NCI-H510A (cell line): Measurements from ENCODE around the gene DMD.

ENCODE experiments used
- DNase-seq: peaks from one replicate; lab custom pipeline; 2025; lab: John Stamatoyannopoulos, UW

Gene DMD

DNA sequence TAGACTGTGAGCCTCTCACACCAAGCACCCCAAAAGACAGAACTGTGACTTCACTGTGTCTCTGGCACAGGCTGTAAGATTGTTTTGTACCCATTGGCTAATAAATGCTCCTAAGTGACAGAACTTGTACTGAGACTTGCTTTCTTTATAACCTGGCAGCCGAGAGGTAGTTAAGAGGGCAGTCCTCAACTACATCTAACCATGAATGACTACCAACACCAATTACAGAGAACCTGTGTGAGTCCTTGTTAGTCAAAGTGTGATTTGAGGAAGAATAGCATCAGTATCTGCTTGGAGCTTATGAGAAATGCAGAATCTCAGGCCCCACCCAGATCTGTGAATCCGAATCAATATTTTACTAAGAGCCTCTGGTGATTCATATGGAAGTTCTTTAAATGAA lies 1985.5 kb downstream of the DMD start:
- DNase-seq: no peak

- DNase-seq: no peak
Measured at GRCh38 chrX:31224381-31225012, 1986.9 kb downstream of the DMD start.

DNA sequence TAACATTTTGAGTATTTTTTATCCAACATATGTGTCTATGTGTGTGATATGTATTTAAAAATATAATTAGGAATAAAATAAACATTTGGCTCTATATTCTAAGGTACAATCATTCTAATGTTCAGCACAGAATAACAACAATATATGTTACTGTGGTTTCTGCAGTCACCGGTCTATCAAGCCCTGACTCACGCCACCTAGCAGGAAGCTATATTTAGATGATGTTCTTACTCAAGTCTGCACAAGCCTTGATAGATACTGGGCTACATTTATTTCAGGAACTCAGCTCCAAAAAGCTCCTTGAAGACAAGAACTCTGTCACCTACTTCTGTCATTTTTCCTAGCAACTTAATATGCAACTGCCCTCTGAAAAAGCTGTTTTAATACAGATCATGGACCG lies 1987.5 kb downstream of the DMD start:
- DNase-seq: no peak

DNA sequence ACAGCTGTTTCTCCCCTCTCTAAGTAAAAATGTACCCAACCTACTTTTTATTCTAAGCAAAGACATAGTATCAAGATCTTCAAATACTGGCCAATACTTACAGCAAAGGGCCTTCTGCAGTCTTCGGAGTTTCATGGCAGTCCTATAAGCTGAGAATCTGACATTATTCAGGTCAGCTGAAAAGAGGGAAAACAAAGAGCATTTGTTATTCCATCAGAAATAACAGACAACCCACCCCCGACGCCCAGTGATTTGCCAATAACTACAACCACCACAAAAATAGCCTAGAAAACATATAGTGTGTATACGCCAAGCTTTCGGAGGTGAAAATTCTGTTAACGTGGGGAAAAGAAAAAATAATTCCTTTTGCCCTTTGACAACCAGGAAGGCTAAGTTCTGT lies 1988.4 kb downstream of the DMD start:
- DNase-seq: no peak

DNA sequence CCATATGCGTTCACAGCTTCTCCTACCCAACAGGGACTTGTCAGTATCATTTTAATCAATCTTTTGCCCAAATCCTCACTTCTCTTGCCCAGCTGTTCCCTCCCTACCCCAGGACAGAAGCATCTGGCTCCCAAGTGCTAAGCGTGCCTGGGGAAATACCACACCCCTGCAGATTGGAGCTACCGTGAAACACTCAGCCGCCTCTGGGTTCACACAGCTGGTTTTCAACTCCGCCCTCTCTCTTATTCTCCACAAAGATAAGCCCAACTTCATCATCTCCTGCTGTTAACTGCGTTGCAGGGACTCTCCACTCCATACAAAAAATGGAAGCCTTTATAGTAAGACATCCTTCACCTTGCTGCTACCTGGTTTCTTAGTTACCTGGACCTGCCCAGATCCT lies 1992.2 kb downstream of the DMD start:
- DNase-seq: no peak

DNA sequence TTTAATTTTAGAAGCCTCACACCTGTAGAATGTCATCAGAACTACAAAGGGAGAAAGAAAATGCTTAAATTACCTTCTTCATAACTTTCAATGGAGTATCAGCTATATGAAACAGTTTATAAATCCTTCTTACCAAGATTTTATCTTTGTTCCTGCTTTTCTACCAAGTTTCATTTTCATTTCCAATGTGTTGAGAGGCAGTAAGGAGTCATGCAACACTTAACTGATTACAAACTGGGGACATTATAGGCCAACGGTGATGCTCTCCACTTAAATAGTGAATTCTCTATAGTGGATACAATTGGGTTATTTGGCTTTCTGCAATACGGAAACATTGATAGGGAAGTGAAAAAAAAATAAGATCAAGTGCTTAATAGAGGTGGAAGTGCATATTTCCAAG lies 1994.3 kb downstream of the DMD start:
- DNase-seq: no peak

- no peak for DNase-seq
Measured at GRCh38 chrX:31215277-31215815, 1996.0 kb downstream of the DMD start.

- DNase-seq: no peak
Measured at GRCh38 chrX:31213941-31214340, 1997.4 kb downstream of the DMD start.

DNA sequence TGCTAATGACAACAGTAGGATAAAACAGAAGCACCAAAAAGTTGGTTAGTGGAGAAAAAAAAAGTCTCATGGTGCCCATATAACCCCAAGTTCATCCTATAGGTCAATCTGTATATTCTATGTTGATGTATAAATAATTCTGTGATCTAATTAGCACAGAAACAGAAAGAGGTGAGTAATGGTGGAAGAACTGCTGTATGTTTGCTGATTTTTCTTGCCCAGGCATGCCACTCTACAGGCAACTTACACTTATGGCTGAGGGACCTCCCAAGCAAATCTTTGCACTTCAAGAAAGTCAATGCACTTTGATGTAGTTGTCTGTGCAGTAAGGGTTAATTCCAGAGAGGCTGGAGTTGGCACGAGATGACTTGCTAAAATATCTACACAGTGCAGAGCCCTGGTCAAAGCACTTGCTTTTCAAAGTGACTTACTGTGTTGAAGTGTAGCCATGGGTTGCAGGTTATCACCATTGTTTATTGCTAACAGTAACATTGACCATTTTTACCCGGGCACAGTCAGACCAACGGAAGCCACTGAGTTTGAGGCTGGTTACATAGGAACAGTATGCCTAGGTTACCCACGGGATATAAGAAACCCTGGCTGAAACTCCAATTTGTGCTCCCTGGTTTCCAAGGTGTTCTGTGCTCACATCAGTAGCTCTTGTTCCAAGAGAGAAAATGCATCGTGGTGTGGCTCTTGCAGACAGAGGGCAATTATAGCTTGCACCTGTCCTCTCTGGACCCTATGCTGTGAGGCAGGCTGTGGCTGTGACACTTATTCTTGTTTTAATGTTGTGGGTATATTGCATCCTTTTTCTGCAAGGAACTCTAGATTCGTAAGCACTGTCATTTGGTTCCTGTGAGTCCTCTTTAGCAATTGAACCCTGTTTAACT lies 1998.2 kb downstream of the DMD start:
- DNase-seq: no peak

DNA sequence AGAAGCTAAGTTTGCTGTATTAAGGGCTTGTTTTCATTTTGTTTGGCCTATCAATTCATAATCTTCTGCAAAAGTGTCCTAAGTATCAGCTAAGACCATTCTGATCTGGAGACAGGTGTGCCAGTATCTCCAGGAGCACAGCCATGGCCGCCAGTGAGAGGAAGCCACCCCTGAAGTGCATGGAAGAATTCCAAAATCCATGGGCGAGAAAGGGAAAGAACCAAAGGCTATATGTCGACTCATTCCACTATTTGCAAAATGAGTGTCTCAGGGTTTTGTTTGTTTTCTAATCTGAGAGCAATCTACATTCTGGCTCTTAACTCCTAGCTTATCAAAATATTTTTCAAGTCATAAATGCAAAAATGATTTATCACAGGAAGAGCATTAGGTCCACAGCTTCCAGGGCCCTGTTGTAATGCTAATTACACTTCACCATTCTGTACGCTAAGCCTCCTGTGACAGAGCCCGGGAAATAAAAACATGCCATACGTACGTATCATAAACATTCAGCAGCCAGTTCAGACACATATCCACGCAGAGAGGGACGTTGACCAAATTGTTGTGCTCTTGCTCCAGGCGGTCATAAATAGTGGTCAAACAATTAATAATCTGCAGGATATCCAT lies 2002.2 kb downstream of the DMD start:
- no peak for DNase-seq

- DNase-seq: no peak
Measured at GRCh38 chrX:31201503-31201902, 2009.8 kb downstream of the DMD start.

GRCh38 chrX:31200430-31200829 lies 2010.9 kb downstream of the DMD start:
- DNase-seq: no peak

DNA sequence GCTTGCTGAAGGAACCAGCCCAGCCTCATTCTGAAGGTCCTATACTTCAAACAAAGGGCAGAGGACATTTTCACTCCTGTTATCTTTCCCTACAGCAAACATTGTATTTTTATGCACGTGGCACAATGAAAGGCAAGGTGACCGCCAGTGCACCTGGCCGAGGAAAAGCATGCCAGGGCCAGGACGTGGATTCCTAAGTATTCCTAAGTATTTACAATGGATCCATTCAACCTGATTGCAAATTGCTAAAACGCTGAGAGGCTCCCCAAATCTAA lies 2011.6 kb downstream of the DMD start:
- no peak for DNase-seq

- no peak for DNase-seq
Measured at GRCh38 chrX:31199056-31199839, 2012.1 kb downstream of the DMD start.

GRCh38 chrX:31190221-31190975 lies 2021.0 kb downstream of the DMD start:
- no peak for DNase-seq

- DNase-seq: no peak
Measured at GRCh38 chrX:31186693-31187338, 2024.5 kb downstream of the DMD start.

- no peak for DNase-seq
Measured at GRCh38 chrX:31185884-31186283, 2025.5 kb downstream of the DMD start.

DNA sequence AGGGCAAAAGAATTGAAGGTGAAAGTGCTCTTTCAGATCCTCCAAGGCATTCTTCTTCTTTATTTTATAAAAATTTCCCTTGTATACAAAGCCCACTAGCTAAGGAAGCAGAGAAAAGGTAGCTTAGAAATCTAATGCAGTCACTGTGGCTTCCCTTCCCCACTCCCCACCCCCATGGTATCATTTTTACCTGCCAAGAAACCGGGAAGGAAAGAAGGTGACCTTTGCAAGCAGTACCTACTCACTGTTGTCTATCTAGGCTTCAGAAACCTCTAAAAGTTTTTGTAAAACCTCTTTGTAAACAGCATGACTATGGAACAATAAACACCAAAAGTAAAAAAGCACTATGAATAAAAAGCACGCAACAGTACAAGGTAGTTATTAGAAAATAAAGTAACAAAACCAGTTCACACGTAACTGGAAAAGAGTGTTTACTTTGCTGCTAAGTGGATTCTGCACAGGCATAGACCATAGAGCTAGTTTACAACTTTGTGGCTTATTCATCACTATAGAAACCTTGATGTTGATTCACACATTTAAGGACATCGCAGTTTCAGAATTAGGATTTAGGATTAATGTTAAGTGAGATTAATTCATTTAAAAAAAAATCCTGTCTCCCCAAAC lies 2029.9 kb downstream of the DMD start:
- no peak for DNase-seq

DNA sequence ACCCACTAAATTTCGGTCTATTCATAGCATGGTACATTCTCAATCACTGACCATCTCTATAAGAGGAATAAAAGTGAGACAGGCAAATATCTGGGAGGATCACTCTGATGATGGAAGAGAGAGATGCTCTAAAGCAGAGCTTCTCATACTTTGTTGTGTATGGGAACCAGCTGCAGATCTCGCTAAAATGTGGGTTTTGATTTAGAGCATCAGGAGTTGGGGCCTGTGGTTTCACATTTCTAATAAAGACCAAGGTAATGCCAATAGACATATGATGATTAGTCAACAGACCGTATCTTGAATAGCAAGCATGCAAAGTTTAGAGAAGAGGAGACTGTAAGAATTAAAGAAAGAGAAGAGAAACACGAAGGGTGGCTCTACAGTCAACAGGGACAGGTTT lies 2032.1 kb downstream of the DMD start:
- no peak for DNase-seq

DNA sequence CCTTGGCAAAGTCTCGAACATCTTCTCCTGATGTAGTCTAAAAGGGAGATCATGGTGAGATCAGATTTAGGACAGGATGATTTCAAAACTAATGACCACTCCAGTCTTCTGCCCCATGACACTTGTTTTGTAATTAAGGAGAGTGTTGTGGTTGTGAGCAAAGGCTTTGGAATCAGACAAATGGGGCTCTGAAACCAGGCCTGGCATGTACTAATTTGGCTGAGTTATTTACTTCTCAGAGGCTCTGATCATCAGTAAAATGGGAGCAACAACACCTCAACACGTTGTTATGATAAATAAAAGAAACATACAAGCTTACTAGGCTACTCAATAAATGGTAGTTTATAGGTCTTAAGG lies 2032.6 kb downstream of the DMD start:
- DNase-seq: no peak
